NCI-H748 (cell line): ENCODE results near the gene CDC25B.
"Not testable (repeated sequence)": the region's sequence is repeated elsewhere in the genome, so short reads cannot be mapped to it uniquely, and the experiment has no call there.

ENCODE experiments used
- DNase-seq: peaks from one replicate; lab custom pipeline; 2025; ENCODE audit not compliant: unreplicated experiment; lab: John Stamatoyannopoulos, UW

Gene CDC25B

DNA sequence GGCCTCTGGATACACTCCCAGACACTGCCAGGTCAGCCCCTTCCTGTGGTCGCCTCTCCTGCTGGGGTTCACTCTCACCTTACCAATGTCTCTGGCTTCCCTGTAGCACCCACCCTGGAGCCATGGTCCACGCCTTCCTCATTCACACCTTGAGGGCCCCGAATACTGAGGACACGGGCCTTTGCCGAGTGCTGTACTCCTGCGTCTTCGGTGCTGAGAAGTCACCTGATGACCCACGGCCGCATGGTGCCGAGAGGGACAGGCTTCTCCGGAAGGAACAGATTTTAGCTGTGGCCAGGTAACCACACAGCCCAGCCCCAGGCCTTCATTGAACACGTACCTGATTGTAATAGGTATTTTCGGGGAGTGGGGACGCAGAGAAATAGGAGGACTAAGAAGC is 25.9 kb downstream of the CDC25B start:
- no peak for DNase-seq

DNA sequence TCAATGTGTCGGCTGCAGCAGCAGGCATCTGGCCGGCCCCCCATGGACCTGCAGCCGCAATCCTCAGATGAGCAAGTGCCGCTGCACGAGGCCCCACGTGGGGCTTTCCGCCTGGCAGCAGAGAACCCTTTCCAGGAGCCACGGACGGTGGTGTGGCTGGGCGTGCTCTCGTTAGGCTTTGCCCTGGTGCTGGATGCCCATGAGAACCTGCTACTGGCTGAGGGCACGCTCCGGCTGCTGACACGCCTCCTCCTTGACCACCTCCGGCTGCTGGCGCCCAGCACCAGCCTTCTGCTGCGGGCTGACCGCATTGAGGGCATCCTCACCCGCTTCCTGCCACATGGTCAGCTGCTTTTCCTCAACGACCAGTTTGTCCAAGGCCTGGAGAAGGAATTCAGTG is 27.8 kb downstream of the CDC25B start:
- DNase-seq = no peak

DNA sequence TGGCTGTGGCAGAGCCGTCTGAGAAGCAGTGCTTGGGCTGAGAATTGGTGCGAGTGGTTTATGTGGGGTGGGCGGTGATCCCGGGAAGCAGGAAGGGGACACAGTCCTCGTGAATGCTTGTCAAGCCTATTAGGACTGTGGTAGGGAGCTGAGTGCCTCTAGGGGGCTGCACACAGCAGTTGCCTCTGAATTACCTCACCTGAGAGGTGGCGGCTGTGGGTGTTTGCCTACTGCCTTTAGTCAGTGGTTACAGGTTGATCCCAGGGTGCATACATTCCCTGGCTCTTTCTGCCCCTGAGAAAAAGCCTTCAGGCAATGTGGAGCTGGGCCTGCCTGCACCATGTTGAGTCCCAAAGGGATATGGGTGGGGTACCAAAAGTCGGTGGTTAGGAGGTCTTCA is 29.4 kb downstream of the CDC25B start:
- DNase-seq = no peak

DNA sequence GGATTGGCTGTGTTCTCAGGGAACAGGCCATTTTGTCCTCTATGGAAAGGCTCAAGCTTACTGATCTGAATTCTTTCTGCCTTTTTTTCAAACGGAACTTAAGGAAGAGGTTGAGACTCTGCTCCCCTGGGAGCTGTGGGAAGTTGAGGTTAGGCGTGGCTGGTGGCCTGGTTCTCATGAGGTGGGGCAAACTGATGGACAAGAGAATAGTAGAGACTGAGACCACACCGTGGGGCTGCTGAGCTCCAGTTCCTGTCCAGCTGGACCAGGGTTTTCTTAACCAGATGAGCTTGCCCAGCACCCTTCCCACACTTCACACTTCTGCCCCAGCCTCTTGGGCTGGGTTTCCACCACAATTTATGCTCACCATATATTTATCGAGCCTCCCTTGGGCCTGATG is 30.3 kb downstream of the CDC25B start:
- DNase-seq = no peak

DNA sequence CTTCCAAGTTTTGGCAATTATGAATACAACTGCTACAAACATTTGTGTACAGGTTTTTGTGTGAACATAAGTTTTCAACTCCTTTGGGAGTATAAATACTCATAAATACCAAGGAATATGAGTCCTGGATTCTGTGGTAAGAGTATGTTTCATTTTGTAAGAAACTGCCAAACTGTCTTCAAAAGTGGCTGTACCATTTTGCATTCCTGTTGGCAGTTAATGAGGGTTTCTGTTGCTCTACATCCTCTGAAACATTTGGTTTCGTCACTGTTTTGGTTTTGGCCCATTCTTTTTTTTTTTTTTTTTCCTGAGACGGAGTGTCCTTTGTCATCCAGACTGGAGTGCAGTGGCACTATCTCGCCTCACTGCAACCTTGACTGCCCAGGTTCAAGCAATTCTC is 32.7 kb downstream of the CDC25B start:
- no peak for DNase-seq

DNA sequence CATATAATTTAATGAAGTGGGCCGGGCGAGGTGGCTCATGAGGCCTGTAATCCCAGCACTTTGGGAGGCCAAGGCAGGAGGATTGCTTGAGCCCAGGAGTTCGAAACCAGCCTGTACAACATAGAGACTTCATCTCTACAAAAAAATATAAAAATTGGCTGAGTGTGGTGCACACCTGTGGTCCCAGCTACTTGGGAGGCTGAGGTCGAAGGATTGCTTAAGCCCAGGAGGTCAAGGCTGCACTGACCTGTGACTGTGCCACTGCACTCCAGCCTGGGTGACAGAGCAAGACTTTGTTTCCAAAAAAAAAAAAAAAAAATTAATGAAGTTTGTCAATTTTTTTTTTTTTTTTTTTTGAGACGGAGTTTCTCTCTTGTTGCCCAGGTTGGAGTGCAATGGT is 33.8 kb downstream of the CDC25B start:
- not testable (repeated sequence) for DNase-seq

DNA sequence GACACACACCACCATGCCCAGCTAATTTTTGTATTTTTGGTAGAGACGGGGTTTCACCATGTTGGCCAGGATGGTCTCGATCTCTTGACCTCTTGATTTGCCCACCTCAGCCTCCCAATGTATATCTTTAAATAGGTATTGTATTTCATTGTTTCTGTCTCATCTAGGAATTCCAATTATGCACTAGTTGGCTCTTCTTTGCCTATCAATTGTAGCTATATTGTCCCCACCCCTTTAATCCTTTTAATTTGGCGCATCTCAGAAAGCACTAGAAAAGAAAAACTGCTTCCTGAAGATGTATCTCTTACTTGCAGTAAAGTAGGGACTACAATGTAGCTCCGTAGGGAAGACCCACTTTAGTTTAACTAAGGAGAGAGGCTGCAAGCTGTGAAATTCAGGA is 40.0 kb downstream of the CDC25B start:
- DNase-seq = no peak

DNA sequence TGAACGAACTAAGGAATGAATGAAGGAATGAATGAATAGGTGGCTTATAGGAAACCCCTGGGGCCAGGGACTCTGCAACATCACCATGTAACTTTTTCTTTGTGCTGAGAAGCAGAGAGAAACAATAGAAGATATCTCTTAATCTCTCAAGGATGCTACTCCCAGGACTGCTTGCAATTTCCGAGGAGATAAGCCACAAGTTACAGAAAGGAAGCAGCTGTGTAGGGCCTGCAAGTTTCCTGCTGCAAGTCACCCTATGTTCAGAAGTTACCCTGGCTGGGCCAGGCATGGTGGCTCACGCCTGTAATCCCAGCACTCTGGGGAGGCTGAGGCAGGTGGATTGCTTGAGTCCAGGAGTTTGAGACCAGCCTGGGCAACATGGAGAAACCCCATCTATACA is 43.2 kb downstream of the CDC25B start:
- DNase-seq = no peak

DNA sequence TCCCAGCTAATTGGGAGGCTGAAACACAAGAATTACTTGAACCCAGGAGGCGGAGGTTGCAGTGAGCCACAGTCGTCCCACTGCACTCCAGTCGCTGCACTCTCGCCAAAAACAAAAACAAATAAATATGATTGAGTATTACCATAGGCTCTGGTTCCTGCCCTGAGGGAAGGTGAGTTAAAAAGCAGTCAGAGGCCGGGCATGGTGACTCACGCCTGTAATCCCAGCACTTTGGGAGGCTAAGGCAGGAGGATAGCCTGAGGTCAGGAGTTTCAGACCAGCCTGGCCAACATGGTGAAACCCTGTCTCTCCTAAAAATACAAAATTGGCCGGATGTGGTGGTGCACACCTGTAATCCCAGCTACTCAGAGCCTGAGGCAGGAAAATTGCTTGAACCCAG is 44.1 kb downstream of the CDC25B start:
- not testable (repeated sequence) for DNase-seq

DNA sequence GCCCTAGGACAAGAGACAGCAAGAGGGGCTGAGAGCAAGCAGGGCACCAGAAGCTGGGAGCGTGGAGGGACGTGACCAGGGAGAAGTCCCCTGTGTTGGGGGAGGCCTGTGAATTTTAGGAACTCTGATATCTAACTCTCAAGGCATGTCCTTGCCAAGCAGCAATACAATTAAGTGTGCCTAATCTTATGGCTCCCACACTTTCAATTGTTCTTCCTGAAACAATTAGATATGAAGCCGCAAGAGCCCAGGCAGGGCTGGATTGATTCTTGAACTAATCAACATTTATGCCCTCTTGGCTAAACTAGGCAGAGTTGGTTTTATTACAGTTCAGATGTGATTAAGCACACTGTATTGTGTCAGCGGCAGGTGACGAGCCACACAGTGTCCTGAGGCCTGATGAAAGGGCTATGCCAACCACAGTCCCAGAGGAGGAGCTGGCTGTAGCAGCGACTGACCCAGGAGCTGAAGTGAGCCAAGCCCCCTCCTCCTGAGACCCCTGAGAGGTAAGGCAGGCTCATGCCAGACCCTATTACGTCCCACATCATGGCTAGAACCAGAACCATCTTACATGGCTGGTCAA is 46.3 kb downstream of the CDC25B start:
- DNase-seq = no peak

DNA sequence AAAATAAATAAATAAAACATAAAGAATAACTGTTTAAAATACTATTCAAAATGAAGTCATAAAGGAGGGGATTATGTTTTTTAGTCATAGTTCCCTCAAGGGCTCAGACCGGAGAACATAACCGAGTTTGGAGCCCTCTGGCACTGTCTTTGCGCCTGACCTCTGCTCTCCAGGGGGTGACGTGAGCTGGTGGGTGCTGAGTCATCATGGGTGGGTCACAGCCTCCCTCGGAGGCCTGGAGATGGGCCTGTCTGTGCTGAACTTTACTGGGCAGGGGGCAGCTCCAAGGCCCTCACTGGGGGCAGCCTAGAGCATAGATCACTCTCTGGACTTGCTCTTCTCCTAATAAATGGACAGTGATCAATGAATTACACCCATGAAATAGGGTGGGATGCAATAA is 47.4 kb downstream of the CDC25B start:
- DNase-seq = no peak

DNA sequence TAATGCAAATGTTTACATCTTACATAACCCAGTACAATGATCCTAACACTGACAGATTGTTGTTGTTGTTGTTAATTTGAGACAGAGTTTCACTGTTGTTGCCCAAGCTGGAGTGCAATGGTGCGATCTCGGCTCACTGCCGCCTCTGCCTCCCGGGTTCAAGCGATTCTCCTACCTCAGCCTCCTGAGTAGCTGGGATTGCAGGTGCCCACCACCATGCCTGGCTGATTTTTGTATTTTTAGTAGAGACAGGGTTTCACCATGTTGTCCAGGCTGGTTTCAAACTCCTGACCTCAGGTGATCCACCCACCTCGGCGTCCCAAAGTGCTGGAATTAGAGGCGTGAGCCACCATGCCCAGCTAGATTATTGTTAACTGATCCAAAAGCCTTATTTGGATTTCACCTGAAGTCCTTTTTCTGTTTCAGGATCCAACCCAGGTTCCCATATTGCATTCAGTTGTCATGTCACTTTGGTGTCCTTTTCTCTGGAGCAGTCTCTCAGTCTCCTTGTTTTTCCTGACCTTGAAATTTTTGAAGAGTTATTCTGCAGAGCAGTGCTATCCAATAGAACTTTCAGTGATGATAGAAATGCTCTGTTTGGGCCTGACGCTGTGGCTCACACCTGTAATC is 48.0 kb downstream of the CDC25B start:
- DNase-seq = not testable (repeated sequence)

DNA sequence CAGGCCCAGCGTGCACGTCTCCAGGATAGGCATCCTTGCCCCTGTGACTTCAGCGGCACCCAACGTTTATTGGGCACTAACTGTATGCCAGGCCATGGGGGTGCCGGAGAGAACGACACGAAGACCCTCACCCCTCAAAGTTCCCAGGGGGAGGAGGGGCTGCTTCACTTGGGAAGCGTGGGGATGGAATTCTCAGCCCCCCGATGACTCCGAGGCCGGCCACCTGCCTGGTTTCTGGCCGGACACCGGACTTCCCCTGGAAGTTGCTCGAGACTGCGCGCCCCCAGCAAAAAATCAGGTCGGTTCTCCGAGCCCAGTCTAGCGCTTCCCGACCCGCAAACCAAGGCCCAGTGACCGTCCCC is 50.2 kb downstream of the CDC25B start:
- no peak for DNase-seq

DNA sequence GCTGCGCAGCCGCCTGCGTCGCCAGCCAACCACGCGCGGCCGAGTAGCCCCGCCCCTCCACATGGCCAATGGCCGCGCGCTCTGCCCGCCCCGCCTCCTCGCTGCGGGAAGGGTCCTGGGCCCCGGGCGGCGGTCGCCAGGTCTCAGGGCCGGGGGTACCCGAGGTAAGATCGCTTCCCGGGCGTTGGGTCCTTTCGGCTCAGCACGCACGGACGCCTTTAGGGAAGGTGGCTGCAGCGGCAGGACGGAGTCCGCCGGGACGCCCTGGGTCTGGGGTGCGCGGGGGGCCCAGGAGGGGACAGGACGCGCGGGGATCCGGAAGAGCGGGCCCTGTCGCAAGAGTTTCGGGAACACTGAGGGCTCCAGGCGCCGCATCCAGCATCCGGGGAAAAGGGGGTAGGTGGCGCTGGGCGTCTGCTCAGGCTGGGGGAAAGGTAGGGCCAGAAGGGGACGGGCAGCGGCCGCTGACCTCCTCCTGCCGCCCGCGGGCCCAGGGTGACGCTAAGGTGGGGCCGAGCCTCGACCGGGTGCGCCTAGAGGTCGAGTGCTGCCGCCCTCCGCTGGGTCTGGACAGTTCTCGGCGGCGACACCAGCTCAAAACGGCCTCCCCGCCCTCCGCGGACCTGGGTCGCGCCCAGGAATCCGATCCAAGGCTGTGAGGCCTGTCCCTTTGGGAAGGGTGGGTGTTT is 50.8 kb downstream of the CDC25B start, which contains the start of gene MAVS:
TSS of gene MAVS (plus strand) at position 95 of the 689 bp plus-strand sequence. CDS start 7,791 bp downstream, outside the sequence.
- DNase-seq = peak; percentile 94

DNA sequence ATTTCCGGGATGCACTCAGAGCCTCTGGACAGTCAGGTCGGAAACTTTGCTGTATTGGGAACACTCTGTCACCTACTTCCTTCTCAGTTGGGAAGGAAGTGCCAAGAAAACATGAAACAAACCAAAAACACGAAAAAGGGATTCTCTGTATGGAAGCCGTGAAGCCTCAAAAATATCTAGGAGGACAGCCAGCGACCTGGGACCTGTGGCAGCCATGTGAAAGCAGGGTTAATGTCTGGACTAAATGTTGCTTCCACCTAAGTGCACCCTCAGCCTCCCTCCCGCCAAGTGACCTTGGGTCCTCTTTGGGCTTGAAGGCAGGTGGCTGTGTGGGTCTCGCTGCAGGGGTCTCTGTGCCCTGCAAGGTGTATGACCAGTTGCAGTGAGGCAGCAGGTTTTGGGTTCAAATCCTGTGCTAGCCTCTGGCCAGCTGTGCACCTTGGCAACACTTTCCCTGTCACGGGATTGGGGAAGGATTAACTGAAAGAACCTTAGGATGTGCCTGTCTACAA is 51.4 kb downstream of the CDC25B start:
- DNase-seq = no peak

DNA sequence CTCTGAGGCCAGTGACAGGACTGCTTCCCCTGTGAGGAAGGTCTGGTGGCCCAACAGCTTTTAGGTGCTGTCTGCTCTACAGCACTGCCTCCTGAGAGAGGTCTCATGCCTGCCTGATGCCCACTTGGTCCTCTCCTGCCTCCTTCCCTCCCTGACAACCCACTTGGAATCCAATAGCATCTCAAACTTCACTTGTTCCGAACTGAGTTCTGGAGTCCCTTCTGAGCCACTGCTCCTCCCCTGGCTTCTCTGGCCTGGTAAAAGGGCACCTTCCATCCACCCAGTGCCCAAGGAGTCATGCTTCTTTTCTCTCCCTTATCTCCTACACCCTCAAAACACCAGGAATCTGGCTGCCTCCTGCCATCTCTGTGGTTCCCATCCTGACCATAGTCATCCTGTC is 52.5 kb downstream of the CDC25B start:
- DNase-seq = no peak

DNA sequence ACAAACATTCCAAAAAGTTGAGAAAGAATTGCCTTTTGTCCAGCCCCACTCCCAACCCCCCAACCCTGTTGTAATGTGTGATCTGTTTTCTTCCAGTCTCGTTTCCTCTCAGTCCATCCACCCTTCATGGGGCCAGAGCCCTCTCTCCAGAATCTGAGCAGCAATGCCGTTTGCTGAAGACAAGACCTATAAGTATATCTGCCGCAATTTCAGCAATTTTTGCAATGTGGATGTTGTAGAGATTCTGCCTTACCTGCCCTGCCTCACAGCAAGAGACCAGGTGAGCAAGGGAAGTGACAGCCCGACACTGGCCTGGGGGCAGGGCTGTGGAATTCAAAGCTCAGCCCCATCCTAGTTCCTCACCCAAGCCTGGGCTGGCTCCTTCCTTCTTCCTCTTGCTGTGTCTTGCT is 58.4 kb downstream of the CDC25B start:
- no peak for DNase-seq
